Fibroblast of lung (primary cell): Measurements from ENCODE around the gene LGALS14. TPM values are rescaled to one million over a fixed set of nuclear protein-coding genes. Genes with fewer than 3 reads are reported as not detected.
"Not testable (repeated sequence)": the region's sequence is repeated elsewhere in the genome, so short reads cannot be mapped to it uniquely, and the experiment has no call there.

Experiments used
- DNase-seq, 2 donors: peaks; one replicate each; pipeline versions ENCODE4 v3.0.0 to v3.0.0-alpha.2; 2010; ENCODE audit warnings: low read depth in 2 of 2
- H2AFZ ChIP-seq: 2 replicates; pipeline ENCODE4 v1.5.1; 2012; ENCODE audit warnings: low read length, control low read depth, inconsistent platforms
- H3K27ac ChIP-seq: 2 replicates; pipeline ENCODE4 v1.5.1; 2011; ENCODE audit warnings: low read length, control low read depth; ENCODE audit not compliant: insufficient read depth
- H3K27me3 ChIP-seq: 2 replicates; pipeline ENCODE4 v1.5.1; 2011; ENCODE audit warnings: mild to moderate bottlenecking, low read length; ENCODE audit not compliant: control insufficient read depth, insufficient read depth
- H3K36me3 ChIP-seq: 2 replicates; pipeline ENCODE4 v1.5.1; 2011; ENCODE audit warnings: low read length; ENCODE audit not compliant: control insufficient read depth, insufficient read depth
- H3K4me1 ChIP-seq: 2 replicates; pipeline ENCODE4 v1.5.1; 2011; ENCODE audit warnings: low read length; ENCODE audit not compliant: control insufficient read depth, insufficient read depth; ENCODE audit errors: extremely low read depth
- H3K4me2 ChIP-seq: 2 replicates; pipeline ENCODE4 v1.5.1; 2011; ENCODE audit warnings: low read length, control low read depth; ENCODE audit not compliant: insufficient read depth; ENCODE audit errors: extremely low read depth
- H3K4me3 ChIP-seq, 4 experiments: fragments of 200-600 bp in 1 of 4; sonication (generic) in 1 of 4; replicated peaks in 1 of 4; 2 replicates each; pipeline ENCODE4 v1.5.1; 2011 to 2016; ENCODE audit warnings: low read length in 4 of 4, low read depth in 3 of 4, mild to moderate bottlenecking in 3 of 4, control low read depth in 2 of 4, inconsistent platforms in 1 of 4, mixed read lengths in 1 of 4; ENCODE audit not compliant: insufficient read depth in 1 of 4; ENCODE audit errors: control extremely low read depth in 1 of 4
- H3K79me2 ChIP-seq: 2 replicates; pipeline ENCODE4 v1.5.1; 2012; ENCODE audit warnings: mild to moderate bottlenecking, low read length, inconsistent platforms; ENCODE audit not compliant: control insufficient read depth, insufficient read depth
- H3K9ac ChIP-seq: 2 replicates; pipeline ENCODE4 v1.5.1; 2011; ENCODE audit warnings: mild to moderate bottlenecking, low read length, control low read depth; ENCODE audit not compliant: insufficient read depth
- H3K9me3 ChIP-seq: 2 replicates; pipeline ENCODE4 v1.5.1; 2012; ENCODE audit warnings: low read depth, low read length; ENCODE audit not compliant: control insufficient read depth, insufficient read depth
- H4K20me1 ChIP-seq: 2 replicates; pipeline ENCODE4 v1.5.1; 2011; ENCODE audit warnings: low read length; ENCODE audit not compliant: control insufficient read depth, insufficient read depth; ENCODE audit errors: extremely low read depth
- CTCF ChIP-seq, 2 donors: IDR thresholded peaks in 1 of 2; conservative IDR thresholded peaks in 1 of 2; 1 replicate in 1 of 2; 2 replicates in 1 of 2; pipeline ENCODE4 v1.5.1; 2011 to 2012; ENCODE audit warnings: low read length in 2 of 2, control low read depth in 1 of 2, inconsistent platforms in 1 of 2, low read depth in 1 of 2, mild to moderate bottlenecking in 1 of 2
- EZH2 ChIP-seq: IDR thresholded peaks from 2 replicates; pipeline ENCODE4 v1.5.1; 2012; ENCODE audit warnings: low read length, control low read depth, mild to moderate bottlenecking; ENCODE audit errors: missing control alignments
- polyA plus RNA-seq, 2 donors: library from polyadenylated mRNA; depleted of rRNA in 1 of 2; stranded (reverse) in 1 of 2; unstranded in 1 of 2; fragments of >200 nt; gene quantifications; 2 replicates each; pipeline ENCODE4 v1.2.1, GENCODE V29; 2011 to 2012; ENCODE audit warnings: missing spikeins in 1 of 2
- total RNA-seq: library from RNA; depleted of rRNA; stranded (reverse); fragments of >200 nt; gene quantifications from 2 replicates; pipeline ENCODE4 v1.2.1, GENCODE V29; 2014

The LGALS14 gene
- total and polyA plus RNA-seq, 2 donors (not counting 1 experiment from before 2014, with no cell fraction given), result not detected

GRCh38 chr19:39710333-39710890, 6.1 kb downstream of the LGALS14 start:
- H3K4me3 ChIP-seq, result no peak overlapping the region
- no peaks in the 10 kb centered on the region for H3K9me3 ChIP-seq
- TF ChIP-seq CTCF (conservative IDR thresholded peaks at IDR 0.05 in 1 of 2, IDR thresholded peaks at IDR 0.05 in 1 of 2; ENCODE audit: low read depth in 1 of 2, low read length in 2 of 2) (no peak), EZH2 (no peak)
- no peak overlapping the region for H3K4me2 ChIP-seq
- no peaks in the 10 kb centered on the region for H3K4me1 ChIP-seq
- H3K36me3 ChIP-seq, result no peaks in the 10 kb centered on the region
- no peaks in the 10 kb centered on the region for H3K27me3 ChIP-seq
- H2AFZ ChIP-seq, result no peak overlapping the region
- no peak overlapping the region for H3K9ac ChIP-seq
- no peaks in the 10 kb centered on the region for H4K20me1 ChIP-seq
- no peaks in the 10 kb centered on the region for H3K79me2 ChIP-seq
- no peak overlapping the region for H3K27ac ChIP-seq
- no peak for DNase-seq

- H3K9ac ChIP-seq, H4K20me1 ChIP-seq, H3K79me2 ChIP-seq, DNase-seq, H3K4me1 ChIP-seq, H2AFZ ChIP-seq, H3K27ac ChIP-seq, H3K36me3 ChIP-seq, H3K27me3 ChIP-seq, H3K4me3 ChIP-seq, H3K4me2 ChIP-seq, H3K9me3 ChIP-seq: not testable (repeated sequence)
Observed at GRCh38 chr19:39720144-39720543, 15.9 kb downstream of the LGALS14 start.

GRCh38 chr19:39725995-39726394, 21.7 kb downstream of the LGALS14 start:
- no peak overlapping the region for H3K4me2 ChIP-seq
- no peaks in the 10 kb centered on the region for H3K36me3 ChIP-seq
- H3K4me3 ChIP-seq, result no peak overlapping the region
- no peak overlapping the region for H3K27ac ChIP-seq
- no peak overlapping the region for H2AFZ ChIP-seq
- no peaks in the 10 kb centered on the region for H3K79me2 ChIP-seq
- H3K27me3 ChIP-seq, result no peaks in the 10 kb centered on the region
- no peak for TF ChIP-seq CTCF (conservative IDR thresholded peaks at IDR 0.05 in 1 of 2, IDR thresholded peaks at IDR 0.05 in 1 of 2; ENCODE audit: low read depth in 1 of 2, low read length in 2 of 2)
- TF ChIP-seq EZH2, result no peak
- H3K4me1 ChIP-seq, result no peaks in the 10 kb centered on the region
- DNase-seq, result no peak
- H4K20me1 ChIP-seq, result no peaks in the 10 kb centered on the region
- H3K9me3 ChIP-seq, result no peaks in the 10 kb centered on the region
- H3K9ac ChIP-seq, result no peak overlapping the region
